ENCODE results near the gene GPN2.

Gene GPN2

GRCh38 chr1:26831059-26831458 lies 59.0 kb downstream of the GPN2 start:
- no peak for DNase-seq

GRCh38 chr1:26829184-26829911 lies 60.7 kb downstream of the GPN2 start:
- no peak for DNase-seq

DNA sequence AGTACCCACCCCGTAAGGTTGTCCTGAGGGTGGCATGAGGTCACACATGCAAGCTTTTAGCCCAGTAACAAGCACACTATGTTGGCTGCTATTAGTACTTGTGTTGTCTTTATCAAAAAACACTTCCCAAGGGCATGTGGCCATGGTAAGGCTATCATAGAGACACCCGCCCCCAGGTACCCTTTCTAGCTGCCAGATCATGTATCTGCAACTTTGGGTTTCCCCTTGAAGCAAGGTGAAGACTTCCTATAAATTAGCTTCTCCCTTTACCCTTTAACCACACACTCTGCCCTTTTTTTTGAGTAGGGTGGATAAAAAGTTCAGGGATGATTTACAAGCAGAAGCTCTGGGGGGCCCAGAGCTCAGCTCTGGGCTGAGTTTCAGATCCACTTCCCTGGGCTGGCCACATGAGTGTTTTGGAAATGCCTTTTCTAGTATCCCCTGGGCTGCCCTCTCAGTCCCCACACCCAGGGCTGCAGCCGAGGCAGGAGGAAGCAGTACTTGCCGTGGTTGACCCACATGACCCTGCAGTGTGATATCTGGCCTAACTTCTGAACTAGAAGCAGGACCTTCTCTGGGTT lies 61.6 kb downstream of the GPN2 start:
- peak; percentile 69 for DNase-seq

DNA sequence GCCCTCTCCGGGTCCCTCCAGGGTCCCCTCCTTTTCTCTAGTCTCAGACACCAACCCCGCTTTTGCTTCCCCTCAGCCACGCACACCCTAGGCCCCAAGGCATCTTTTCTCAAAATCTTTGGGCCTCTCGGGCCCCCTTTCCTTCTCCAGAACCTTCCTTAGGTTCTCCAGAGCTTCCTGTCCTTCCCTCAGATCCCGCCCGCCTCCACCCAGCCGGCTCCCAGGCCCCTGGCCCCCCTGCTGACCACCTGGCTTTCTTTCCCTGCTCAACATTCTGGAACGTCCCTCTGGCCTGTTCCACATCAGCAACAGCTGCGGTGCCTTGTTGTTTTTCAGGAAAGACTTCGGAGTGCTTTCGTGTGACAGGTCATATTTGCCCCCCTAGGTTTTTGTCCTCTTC lies 62.4 kb downstream of the GPN2 start:
- no peak for DNase-seq

DNA sequence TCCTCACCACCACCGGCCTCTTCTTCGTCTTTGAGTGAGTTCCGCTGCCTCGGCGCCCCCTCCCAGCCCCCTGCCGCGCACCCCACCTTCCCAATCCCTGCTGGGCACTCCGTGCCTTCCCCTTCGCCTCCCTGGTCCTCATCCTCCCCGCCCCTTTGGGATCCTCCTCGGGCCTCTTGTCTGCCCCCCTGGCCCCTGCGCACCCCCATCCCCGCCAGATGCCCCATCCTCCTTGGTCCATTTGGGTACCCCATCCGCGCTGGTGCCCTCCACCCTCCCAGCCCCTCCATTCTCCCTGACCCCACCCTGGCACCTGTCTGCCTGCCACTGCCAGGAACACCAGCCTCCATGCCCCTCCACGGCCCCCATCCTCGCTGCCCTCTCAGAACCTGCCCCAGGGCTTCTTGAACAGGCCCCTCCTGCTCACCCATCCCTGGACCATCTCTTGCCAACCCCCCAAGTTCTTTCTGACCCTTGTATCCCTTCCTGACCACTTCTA lies 62.9 kb downstream of the GPN2 start:
- DNase-seq: no peak

GRCh38 chr1:26826261-26827105 lies 63.6 kb downstream of the GPN2 start, which contains the start of gene ZDHHC18:
Gene ZDHHC18, plus strand, starts transcription at chr1:26826688. Its CDS starts 117 bp downstream, at chr1:26826805.
- peak; percentile 76 for DNase-seq

Data from CD4-positive, alpha-beta T cell treated with Interleukin-21 for 1 hour (primary cell).